Neural crest cell (in vitro differentiated cells): ENCODE measurements around the gene KIF7. TPM values are rescaled to one million over a fixed set of nuclear protein-coding genes. Genes with fewer than 3 reads are reported as not detected.

ENCODE experiments used
- DNase-seq: peaks from one replicate; pipeline ENCODE4 v3.0.0; 2021; ENCODE audit warnings: low read depth, mixed read lengths, low spot score
- H3K27ac Mint-ChIP-seq: one replicate; pipeline ENCODE4 v1.8.0; 2021; ENCODE audit warnings: mild to moderate bottlenecking, mixed read lengths; ENCODE audit not compliant: unreplicated experiment
- H3K27me3 Mint-ChIP-seq: 2 replicates; pipeline ENCODE4 v1.8.0; 2021; ENCODE audit warnings: low read depth, mild to moderate bottlenecking, mixed read lengths
- H3K36me3 Mint-ChIP-seq: 2 replicates; pipeline ENCODE4 v1.8.0; 2021; ENCODE audit warnings: low read depth, mild to moderate bottlenecking, mixed read lengths
- H3K4me1 Mint-ChIP-seq: 2 replicates; pipeline ENCODE4 v1.8.0; 2021; ENCODE audit warnings: mixed read lengths
- H3K4me3 Mint-ChIP-seq: one replicate; pipeline ENCODE4 v1.8.0; 2021; ENCODE audit warnings: mild to moderate bottlenecking, mixed read lengths
- H3K9me3 Mint-ChIP-seq: 2 replicates; pipeline ENCODE4 v1.8.0; 2021; ENCODE audit warnings: mixed read lengths
- total RNA-seq: library from RNA; stranded (reverse); gene quantifications from 2 replicates; pipeline ENCODE4 v1.2.1, GENCODE V29; 2021
- TF ChIP-seq, protein P1 (sequence below): fragments of 200-600 bp; sonication (generic); conservative IDR thresholded peaks from 2 replicates; pipeline ENCODE4 v1.5.0; 2021; ENCODE audit warnings: antibody characterized with exemption, mild to moderate bottlenecking

KIF7 gene
- total RNA-seq, 1 donor from 2014 or later = 16.2 TPM

GRCh38 chr15:89623165-89623564, 32.1 kb downstream of the KIF7 start:
- H3K27me3 Mint-ChIP-seq = no peaks in the 10 kb centered on the region
- H3K4me1 Mint-ChIP-seq = no peaks in the 10 kb centered on the region
- H3K4me3 Mint-ChIP-seq = no peak overlapping the region
- no peaks in the 10 kb centered on the region for H3K9me3 Mint-ChIP-seq
- no peak overlapping the region for H3K27ac Mint-ChIP-seq
- TF ChIP-seq, protein P1, sequence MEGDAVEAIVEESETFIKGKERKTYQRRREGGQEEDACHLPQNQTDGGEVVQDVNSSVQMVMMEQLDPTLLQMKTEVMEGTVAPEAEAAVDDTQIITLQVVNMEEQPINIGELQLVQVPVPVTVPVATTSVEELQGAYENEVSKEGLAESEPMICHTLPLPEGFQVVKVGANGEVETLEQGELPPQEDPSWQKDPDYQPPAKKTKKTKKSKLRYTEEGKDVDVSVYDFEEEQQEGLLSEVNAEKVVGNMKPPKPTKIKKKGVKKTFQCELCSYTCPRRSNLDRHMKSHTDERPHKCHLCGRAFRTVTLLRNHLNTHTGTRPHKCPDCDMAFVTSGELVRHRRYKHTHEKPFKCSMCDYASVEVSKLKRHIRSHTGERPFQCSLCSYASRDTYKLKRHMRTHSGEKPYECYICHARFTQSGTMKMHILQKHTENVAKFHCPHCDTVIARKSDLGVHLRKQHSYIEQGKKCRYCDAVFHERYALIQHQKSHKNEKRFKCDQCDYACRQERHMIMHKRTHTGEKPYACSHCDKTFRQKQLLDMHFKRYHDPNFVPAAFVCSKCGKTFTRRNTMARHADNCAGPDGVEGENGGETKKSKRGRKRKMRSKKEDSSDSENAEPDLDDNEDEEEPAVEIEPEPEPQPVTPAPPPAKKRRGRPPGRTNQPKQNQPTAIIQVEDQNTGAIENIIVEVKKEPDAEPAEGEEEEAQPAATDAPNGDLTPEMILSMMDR = no peak
- peaks cover 43% of the 10 kb centered on the region for H3K36me3 Mint-ChIP-seq
- DNase-seq = no peak

DNA sequence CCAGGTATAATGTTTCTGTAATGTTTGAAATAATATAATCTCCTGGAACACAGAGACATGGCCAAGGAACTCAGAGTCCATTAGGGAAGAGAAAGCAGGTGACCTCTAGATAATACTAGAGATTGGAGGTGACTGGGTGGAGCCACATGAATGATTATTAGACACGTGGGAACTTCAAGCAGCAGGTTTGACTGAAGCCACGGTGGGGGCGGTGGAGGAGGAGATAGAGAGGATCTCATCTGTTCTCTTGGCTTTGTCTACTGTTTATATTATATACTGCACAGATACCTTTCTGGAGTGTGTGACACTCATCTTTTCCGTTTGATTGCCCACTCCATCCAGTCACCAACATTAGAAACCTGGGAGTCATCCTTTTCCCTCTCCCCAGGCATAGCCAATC, 33.7 kb downstream of the KIF7 start:
- Mint-ChIP-seq H3K9me3 (no peaks in the 10 kb centered on the region), H3K27ac (no peak overlapping the region), H3K36me3 (peaks cover 42% of the 10 kb centered on the region), H3K4me3 (no peak overlapping the region), H3K4me1 (no peaks in the 10 kb centered on the region), H3K27me3 (no peaks in the 10 kb centered on the region)
- no peak for DNase-seq
- TF ChIP-seq, protein P1 = no peak

GRCh38 chr15:89616228-89616627, 39.0 kb downstream of the KIF7 start:
- no peak for DNase-seq
- TF ChIP-seq, protein P1 = no peak
- Mint-ChIP-seq H3K4me1 (no peaks in the 10 kb centered on the region), H3K27ac (no peak overlapping the region), H3K9me3 (peaks cover 15% of the 10 kb centered on the region), H3K4me3 (no peak overlapping the region), H3K36me3 (peaks cover 48% of the 10 kb centered on the region), H3K27me3 (no peaks in the 10 kb centered on the region)

DNA sequence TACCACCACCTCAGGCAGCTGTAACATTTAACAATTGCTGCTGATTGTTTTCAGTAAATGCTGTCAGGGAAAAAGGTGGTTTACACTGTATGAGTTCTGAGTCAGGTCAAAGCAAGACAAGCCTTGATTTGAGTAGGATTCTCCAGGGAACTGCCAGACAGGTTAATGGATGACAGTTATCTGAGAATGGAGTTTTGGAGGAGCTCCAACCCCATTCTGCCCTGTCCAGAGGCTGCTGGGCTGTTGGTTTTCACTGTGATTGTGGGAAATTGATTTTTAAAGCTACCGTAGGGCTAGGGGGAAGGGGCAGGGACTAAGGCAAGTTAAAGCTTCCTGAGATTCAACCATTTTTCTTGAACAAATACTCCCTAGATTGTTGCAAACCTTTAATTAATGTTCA, 40.1 kb downstream of the KIF7 start:
- H3K27me3 Mint-ChIP-seq = no peaks in the 10 kb centered on the region
- no peak overlapping the region for H3K27ac Mint-ChIP-seq
- DNase-seq = no peak
- no peak overlapping the region for H3K4me3 Mint-ChIP-seq
- peaks cover 59% of the 10 kb centered on the region for H3K36me3 Mint-ChIP-seq
- H3K4me1 Mint-ChIP-seq = no peaks in the 10 kb centered on the region
- H3K9me3 Mint-ChIP-seq = peaks cover 18% of the 10 kb centered on the region
- TF ChIP-seq, protein P1 = no peak

DNA sequence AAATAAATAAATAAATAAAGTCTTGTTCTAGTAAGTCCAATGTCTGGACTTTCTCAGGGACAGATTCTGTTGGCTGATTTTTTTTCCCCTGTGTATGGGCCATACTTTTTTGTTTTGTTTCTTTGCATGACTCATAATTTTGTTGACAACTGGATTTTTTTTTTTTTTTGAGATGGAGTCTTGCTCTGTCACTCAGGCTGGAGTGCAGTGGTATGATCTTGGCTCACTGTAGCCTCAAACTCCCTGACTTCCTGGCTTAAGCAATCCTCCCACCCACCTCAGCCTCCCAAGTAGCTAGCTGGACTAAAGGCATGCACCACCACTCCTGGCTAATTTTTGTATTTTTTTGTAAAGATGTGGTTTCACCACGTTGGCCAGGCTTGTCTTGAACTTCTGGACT, 41.1 kb downstream of the KIF7 start:
- TF ChIP-seq, protein P1 = no peak
- Mint-ChIP-seq H3K27ac (no peak overlapping the region), H3K9me3 (peaks cover 22% of the 10 kb centered on the region), H3K4me1 (no peaks in the 10 kb centered on the region), H3K36me3 (peaks cover 64% of the 10 kb centered on the region), H3K4me3 (no peak overlapping the region), H3K27me3 (no peaks in the 10 kb centered on the region)
- DNase-seq = no peak

DNA sequence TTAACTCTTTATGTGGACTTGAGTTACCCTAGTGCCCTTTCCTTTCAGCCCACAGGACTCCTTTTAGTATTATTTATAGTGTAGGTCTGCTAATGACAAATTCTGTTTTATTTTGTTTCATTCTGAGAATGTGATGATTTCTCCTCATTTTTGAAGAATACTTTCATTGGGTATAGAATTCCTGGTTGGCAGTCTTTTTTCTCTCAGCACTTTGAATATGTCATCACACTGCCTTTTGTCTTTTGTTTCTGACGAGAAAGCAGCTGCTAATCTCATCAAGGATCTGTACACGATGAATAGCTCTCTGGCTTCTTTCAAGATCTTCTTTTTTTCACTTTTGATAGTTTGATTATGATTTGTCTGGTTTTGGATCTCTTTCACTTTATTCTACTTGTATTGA, 42.2 kb downstream of the KIF7 start:
- H3K27ac Mint-ChIP-seq = no peak overlapping the region
- H3K27me3 Mint-ChIP-seq = no peaks in the 10 kb centered on the region
- no peaks in the 10 kb centered on the region for H3K4me1 Mint-ChIP-seq
- no peak for DNase-seq
- peaks cover 66% of the 10 kb centered on the region for H3K36me3 Mint-ChIP-seq
- H3K4me3 Mint-ChIP-seq = no peak overlapping the region
- TF ChIP-seq, protein P1 = no peak
- H3K9me3 Mint-ChIP-seq = peaks cover 22% of the 10 kb centered on the region
